SK-N-SH treated with all-trans-retinoic acid at 6 μM for 48 hours (cell line): ENCODE measurements around the gene CDH5.

Experiments used
- GLIS3 ChIP-seq: fragments of 250-450 bp; sonication (Bioruptor Pico); IDR thresholded peaks from 2 replicates; pipeline ENCODE4 v1.5.0; 2020; ENCODE audit warnings: mild to moderate bottlenecking, moderate library complexity
- RARB ChIP-seq: fragments of 250-450 bp; sonication (Bioruptor Pico); IDR thresholded peaks from 2 replicates; pipeline ENCODE4 v1.8.0; 2021; ENCODE audit warnings: mild to moderate bottlenecking, moderate library complexity
- TF ChIP-seq, protein P1 (sequence below): fragments of 250-450 bp; sonication (Bioruptor Pico); IDR thresholded peaks from 2 replicates; pipeline ENCODE4 v1.5.1; 2020; ENCODE audit warnings: low read depth, mild to moderate bottlenecking, moderate library complexity

DNA sequence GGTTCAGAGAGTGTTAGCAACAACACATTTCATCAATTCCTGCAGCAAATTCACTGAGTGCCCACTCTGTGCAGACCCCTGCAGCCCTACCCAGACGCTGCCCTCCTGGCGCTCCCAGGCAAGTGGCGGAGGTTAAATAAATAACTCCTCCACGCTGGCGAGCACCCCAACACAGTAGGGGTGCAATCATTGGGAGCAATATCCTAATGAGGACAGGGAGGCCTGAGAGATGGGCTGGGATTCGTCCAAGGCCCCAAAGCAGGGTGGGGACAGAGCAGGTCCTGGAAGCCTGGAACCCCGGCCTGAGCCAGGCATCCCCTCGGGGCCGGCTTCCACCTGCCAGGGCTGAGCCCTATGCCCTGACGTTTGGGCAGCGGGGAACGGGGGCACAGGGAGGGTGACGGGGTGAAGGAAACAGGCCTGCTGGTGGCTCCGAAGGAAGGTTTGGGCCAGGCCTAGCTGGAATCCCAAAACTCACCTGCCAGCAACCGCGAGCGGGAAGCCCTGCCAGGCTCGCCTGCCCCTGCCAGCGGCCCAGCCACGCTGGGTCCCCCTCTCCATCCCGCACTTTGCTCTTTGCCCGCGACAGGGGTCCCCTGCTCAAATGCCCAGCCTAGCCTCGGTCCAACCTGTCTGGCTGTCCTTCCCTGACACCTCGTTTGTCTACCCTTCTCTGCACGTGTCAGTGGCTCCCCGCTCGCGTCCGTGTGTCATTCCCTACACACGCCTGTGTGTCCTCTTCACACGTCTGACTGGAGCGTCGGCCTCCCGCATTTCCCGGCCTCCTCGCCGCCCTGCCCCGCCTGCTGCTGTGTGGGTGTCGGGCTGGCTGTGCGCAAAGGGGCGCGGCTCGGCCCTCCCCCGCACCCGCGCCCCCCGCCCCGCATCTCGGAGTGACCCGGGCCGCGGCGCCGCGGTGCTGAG, 59.9 kb downstream of the CDH5 start:
- TF ChIP-seq, protein P1, sequence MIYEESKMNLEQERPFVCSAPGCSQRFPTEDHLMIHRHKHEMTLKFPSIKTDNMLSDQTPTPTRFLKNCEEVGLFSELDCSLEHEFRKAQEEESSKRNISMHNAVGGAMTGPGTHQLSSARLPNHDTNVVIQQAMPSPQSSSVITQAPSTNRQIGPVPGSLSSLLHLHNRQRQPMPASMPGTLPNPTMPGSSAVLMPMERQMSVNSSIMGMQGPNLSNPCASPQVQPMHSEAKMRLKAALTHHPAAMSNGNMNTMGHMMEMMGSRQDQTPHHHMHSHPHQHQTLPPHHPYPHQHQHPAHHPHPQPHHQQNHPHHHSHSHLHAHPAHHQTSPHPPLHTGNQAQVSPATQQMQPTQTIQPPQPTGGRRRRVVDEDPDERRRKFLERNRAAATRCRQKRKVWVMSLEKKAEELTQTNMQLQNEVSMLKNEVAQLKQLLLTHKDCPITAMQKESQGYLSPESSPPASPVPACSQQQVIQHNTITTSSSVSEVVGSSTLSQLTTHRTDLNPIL (CRISPR knock-in tag) = no peak
- no peak for TF ChIP-seq RARB
- TF ChIP-seq GLIS3 (CRISPR knock-in tag) = no peak
